Amniotic stem cell (primary cell): ENCODE data around the gene GBF1.
"Not testable (repeated sequence)": the region's sequence is repeated elsewhere in the genome, so short reads cannot be mapped to it uniquely, and the experiment has no call there.

Source experiments
- DNase-seq: peaks from one replicate; lab custom pipeline; 2025; lab: John Stamatoyannopoulos, UW

The GBF1 gene

GRCh38 chr10:102245082-102245931 lies at the start of gene GBF1:
Gene GBF1, plus strand, starts transcription at chr10:102245532. Its CDS starts 13,407 bp downstream, at chr10:102258939.
- DNase-seq: peak; percentile 99

GRCh38 chr10:102196893-102197292 lies 48.4 kb upstream of the GBF1 start:
- no peak for DNase-seq

GRCh38 chr10:102198027-102198426 lies 47.3 kb upstream of the GBF1 start:
- no peak for DNase-seq

GRCh38 chr10:102200751-102201640 lies 44.3 kb upstream of the GBF1 start:
- DNase-seq: no peak

GRCh38 chr10:102202386-102202785 lies 42.9 kb upstream of the GBF1 start:
- no peak for DNase-seq

- no peak for DNase-seq
These were observed 36.9 kb upstream of the GBF1 start for GRCh38 chr10:102208311-102209035.

GRCh38 chr10:102211615-102212299 lies 33.6 kb upstream of the GBF1 start:
- DNase-seq: no peak

GRCh38 chr10:102213599-102213998 lies 31.7 kb upstream of the GBF1 start:
- not testable (repeated sequence) for DNase-seq

- no peak for DNase-seq
These were observed 26.0 kb upstream of the GBF1 start for GRCh38 chr10:102219370-102219769.

GRCh38 chr10:102220612-102221011 lies 24.7 kb upstream of the GBF1 start:
- no peak for DNase-seq

- no peak for DNase-seq
These were observed 22.5 kb upstream of the GBF1 start for GRCh38 chr10:102222797-102223196.

GRCh38 chr10:102225646-102226541 lies 19.4 kb upstream of the GBF1 start, which contains the start of gene ELOVL3:
Gene ELOVL3, plus strand, starts transcription at chr10:102226299. Its CDS starts 250 bp downstream, at chr10:102226549.
- peak; percentile 93 for DNase-seq

- no peak for DNase-seq
These were observed 18.8 kb upstream of the GBF1 start for GRCh38 chr10:102226542-102226870.

GRCh38 chr10:102227050-102227449 lies 18.3 kb upstream of the GBF1 start:
- DNase-seq: no peak

GRCh38 chr10:102229810-102230263 lies 15.5 kb upstream of the GBF1 start:
- peak; percentile 61 for DNase-seq

GRCh38 chr10:102230264-102230860 lies 15.0 kb upstream of the GBF1 start:
- no peak for DNase-seq

- no peak for DNase-seq
These were observed 14.4 kb upstream of the GBF1 start for GRCh38 chr10:102230861-102231356.

GRCh38 chr10:102231357-102232318 lies 13.7 kb upstream of the GBF1 start:
- no peak for DNase-seq

GRCh38 chr10:102233997-102234396 lies 11.3 kb upstream of the GBF1 start:
- no peak for DNase-seq
